Stimulated activated CD4-positive, alpha-beta T cell treated with anti-CD3 and anti-CD28 coated beads, TNF-alpha, amount 100 ng/mL, for 4 hours (primary cell): ENCODE data around the gene GFY.
"Not testable (repeated sequence)": the region's sequence is repeated elsewhere in the genome, so short reads cannot be mapped to it uniquely, and the experiment has no call there.

Source experiments
- DNase-seq, 3 experiments: peaks; one replicate each; pipeline ENCODE4 v3.0.0-alpha.2; 2020; ENCODE audit warnings: low read depth in 3 of 3

Gene GFY

DNA sequence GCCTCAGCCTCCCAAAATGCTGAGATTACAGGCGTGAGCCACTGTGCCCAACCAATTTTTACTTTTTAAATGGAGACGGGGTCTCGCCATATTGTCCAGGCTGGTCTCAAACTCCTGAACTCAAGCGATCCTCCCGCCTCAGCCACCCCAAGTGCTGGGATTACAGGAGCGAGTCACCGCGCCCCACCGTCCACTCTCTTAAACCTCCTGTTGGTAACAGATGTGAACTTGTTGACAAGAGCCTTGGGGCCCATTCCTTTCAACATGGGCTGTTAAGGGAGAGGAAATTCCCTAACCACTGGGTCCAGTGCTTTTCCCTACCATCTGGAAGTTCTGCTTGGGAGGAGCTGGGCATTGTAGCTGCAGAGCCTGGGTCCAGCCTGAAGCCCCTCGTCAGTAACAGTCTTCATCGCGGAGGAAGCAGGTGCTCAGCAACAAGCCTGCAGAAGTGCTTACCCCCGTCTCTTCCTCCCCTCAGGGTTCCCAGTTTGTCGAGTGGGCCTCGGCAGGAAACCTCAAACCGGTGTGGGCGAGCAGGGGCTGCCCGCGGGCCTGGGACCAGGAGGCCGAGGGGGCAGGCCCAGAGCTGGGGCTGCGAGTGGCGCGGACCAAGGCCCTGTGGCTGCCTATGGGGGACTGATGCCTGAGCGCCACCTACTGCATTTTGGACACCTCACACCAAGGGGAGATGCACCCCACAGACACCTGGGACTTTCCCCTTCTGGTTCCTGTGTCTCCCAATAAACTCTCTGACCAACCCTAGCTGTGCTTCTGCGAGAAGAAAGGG, 44.8 kb downstream of the GFY start:
- DNase-seq = peak in 1 of 3 experiments; percentile 44

DNA sequence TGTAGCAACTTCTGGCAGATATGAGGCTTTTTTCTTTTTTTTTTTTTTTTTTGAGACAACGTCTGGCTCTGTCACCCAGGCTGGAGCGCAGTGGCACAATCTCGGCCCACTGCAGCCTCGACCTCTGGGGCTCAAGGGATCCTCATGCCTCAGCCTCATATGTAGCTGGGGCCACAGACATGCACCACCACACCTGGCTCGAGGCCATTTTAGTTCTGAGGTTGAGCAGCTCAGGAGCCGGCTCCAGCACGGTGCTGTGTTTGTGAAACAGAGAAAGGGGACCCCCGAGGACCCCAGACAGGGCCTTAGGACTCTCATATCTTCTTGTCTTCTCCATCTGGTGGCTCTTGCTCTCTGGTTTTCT, 45.4 kb downstream of the GFY start:
- DNase-seq = no peak

DNA sequence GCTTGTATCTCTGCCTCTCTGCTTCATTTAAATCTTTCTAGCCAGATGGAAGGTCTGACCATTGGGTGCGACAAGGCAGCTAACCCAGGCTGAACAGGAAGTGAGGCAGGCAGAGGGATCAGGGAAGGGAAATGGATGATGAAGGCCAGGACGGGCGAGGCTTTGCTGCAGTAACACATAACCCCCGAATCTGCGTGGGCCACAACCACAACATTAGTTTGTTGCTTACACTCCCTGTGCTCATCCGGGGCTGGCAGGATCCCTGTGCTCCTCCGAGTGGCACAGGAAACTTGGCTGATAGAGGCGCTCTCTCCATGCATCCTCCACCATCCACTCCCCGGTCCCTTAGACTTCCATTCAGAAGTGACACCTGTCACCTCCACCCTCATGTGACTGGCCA, 47.7 kb downstream of the GFY start:
- no peak for DNase-seq

DNA sequence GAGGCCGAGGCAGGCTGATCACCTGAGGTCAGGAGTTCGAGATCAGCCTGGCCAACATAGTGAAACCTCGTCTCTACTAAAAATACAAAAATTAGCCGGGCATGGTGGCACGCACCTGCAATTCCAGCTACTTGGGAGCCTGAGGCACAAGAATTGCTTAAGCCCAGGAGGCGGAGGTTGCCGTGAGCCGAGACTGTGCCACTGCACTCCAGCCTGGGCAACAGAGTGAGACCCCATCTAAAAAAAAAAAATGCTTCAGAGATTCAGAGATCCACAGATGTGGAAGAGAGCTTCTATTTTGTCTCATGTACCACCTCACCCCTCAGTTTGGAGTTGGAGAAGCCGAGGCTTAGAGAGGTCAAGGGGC, 48.3 kb downstream of the GFY start:
- DNase-seq = not testable (repeated sequence)

DNA sequence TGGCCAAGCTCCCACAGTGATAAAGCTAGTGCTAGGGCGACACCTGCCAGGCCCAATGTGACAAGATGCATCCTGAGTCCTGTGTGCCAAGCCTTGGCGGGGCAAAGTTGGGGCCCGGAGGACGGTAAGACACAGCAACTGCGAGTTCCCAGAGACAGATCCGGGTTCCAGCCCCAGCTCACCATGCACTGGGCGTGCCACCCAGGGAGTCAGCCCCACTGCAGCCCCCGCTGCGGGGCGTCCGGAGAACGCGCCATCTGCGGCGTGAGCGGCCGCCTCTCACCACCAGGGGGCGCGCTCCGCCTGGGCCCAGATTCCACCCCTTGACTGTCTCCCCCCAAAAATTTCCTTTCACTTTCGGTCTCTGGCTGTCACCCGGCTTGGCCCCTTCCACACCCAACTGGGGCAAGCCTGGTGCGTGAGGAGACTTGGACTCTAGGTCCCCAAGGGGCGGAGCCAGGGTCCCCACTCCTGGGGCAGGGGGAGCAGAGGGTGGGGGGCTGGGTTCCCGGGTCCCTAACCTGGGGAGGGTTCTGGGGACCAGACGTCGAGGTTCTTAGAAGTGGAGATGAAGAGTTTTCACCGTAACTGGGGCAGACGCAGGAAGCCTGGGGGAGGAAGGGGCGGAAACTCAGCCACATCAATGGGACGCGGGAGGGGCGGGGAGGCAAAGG, 48.8 kb downstream of the GFY start, which contains the start of gene FLT3LG:
TSS of gene FLT3LG (plus strand) at position 348 of the 674 bp plus-strand sequence. CDS start 425 bp downstream, outside the sequence.
- DNase-seq = peak; percentile 81 to 90 (median 83)

DNA sequence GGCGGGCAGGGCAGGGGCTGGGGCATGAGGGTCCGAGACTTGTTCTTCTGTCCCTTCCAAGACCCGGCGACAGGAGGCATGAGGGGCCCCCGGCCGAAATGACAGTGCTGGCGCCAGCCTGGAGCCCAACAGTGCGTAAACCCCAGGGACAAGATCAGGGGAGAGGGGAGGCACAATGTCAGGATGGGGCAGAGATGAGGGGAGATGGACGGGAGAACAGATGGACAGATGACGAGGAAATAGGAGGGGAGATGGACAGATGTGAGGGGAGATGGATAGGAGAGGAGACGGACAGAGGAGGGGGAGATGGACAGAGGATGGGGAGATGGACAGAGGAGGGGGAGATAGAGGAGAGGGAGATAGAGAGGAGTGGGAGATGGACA, 49.3 kb downstream of the GFY start:
- no peak for DNase-seq

DNA sequence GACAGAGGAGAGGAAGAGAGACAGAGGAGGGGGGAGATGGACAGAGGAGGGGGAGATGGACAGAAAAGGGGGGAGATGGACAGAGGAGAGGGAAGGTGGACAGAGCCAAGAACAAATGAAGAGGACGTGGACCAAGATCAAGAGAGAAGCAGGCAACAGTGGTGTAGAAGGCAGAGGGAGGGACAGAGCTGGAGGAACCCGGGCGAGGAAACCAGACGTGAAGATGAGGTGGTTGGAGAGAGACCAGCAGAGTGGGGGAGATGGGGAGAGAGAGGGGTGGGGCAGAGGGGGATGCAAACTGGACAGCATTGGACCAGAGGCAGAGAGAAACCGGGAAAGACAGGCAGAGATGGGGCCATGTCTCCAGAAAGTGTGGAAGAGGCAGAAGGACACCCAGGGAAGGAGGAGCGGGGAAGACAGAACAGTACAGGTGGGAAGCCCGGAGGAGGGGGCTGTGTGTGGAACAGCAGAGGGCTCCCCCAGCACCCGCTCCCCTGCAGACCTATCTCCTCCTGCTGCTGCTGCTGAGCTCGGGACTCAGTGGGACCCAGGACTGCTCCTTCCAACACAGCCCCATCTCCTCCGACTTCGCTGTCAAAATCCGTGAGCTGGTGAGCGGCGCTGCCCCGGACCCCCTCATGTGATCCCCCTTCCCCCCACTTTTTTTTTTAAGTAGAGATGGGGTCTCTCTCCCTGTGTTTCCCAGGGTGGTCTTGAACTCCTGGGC, 50.2 kb downstream of the GFY start:
- DNase-seq = no peak

DNA sequence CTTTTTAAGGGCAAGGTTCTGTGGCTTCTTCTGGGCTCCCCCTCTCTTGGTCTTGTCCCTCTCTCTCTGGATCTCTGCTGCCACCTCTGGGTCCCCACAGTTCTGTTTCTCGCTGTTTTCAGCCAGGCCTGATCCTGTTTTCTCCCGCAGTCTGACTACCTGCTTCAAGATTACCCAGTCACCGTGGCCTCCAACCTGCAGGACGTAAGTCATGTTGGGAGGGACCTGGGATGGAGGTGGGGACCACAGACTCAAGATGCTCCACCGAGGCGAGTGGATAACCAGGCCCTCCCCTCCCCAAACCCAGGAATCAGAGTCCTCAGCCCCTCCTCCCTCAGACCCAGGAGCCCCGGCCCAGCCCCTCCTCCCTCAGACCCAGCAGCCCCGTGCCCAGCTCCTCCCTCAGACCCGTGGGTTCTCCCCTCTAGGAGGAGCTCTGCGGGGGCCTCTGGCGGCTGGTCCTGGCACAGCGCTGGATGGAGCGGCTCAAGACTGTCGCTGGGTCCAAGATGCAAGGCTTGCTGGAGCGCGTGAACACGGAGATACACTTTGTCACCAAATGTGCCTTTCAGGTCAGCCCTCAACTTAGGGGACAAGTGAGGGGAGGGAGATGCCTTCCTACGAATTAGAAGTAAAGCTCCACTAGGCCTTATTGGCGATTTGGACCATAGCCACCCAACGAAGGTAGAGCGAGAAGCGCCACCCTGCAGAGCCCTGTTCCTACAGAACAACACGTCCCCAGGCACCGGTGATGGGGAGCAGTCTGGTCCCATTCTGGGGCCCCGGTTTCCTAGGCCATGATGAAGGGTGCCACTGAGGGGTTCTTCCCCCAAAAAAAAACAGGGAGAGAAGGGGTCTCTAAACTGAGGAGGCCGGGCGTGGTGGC, 51.0 kb downstream of the GFY start:
- DNase-seq = no peak
